GM23338 (cell line): ENCODE results near the gene STMN3.

Experiments
- CREB1 ChIP-seq: fragments of 250-450 bp; sonication (Bioruptor Pico); IDR thresholded peaks from 2 replicates; pipeline ENCODE4 v1.5.0; 2020; ENCODE audit warnings: low read depth, mild to moderate bottlenecking, moderate library complexity
- CTCF ChIP-seq, 2 experiments: fragments of 200-600 bp in 1 of 2; sonication (generic) in 1 of 2; conservative IDR thresholded peaks; 2 replicates each; pipeline versions ENCODE4 v1.5.1 to v1.6.1; 2016 to 2017; ENCODE audit warnings: antibody characterized with exemption in 2 of 2, low read depth in 2 of 2, mild to moderate bottlenecking in 2 of 2, moderate library complexity in 1 of 2
- ETS1 ChIP-seq: IDR thresholded peaks from 2 replicates; pipeline ENCODE4 v1.6.1; 2016; ENCODE audit warnings: antibody characterized with exemption
- EZH2 ChIP-seq: fragments of 200-600 bp; sonication (generic); IDR thresholded peaks from one replicate; pipeline ENCODE4 v1.8.0; 2017; ENCODE audit warnings: antibody characterized with exemption, mild to moderate bottlenecking, low read depth; ENCODE audit not compliant: unreplicated experiment
- EZH2phosphoT487 ChIP-seq: fragments of 200-600 bp; sonication (generic); IDR thresholded peaks from one replicate; pipeline ENCODE4 v1.8.1; 2018; ENCODE audit warnings: antibody characterized with exemption; ENCODE audit not compliant: unreplicated experiment
- JUNB ChIP-seq: IDR thresholded peaks from one replicate; pipeline ENCODE4 v1.6.1; 2016; ENCODE audit warnings: antibody characterized with exemption; ENCODE audit not compliant: unreplicated experiment
- NANOG ChIP-seq: IDR thresholded peaks from 2 replicates; pipeline ENCODE4 v1.6.1; 2016; ENCODE audit warnings: antibody characterized with exemption, borderline replicate concordance
- POLR2AphosphoS5 ChIP-seq: IDR thresholded peaks from 2 replicates; pipeline ENCODE4 v1.6.1; 2016; ENCODE audit warnings: antibody characterized with exemption, low read depth
- REST ChIP-seq: IDR thresholded peaks from one replicate; pipeline ENCODE4 v1.6.1; 2018; ENCODE audit warnings: antibody characterized with exemption; ENCODE audit not compliant: unreplicated experiment
- STAT1 ChIP-seq: IDR thresholded peaks from one replicate; pipeline ENCODE4 v1.6.1; 2016; ENCODE audit warnings: antibody characterized with exemption; ENCODE audit not compliant: unreplicated experiment
- ZNF114 ChIP-seq: fragments of 250-450 bp; sonication (Bioruptor Pico); IDR thresholded peaks from 2 replicates; pipeline ENCODE4 v1.5.0; 2020; ENCODE audit warnings: mild to moderate bottlenecking, moderate library complexity
- ZNF331 ChIP-seq: fragments of 250-450 bp; sonication (Bioruptor Pico); IDR thresholded peaks from 2 replicates; pipeline ENCODE4 v1.5.0; 2020; ENCODE audit warnings: low read depth, mild to moderate bottlenecking, moderate library complexity
- ZNF462 ChIP-seq: fragments of 250-450 bp; sonication (Bioruptor Pico); IDR thresholded peaks from 2 replicates; pipeline ENCODE4 v1.5.0; 2020; ENCODE audit warnings: mild to moderate bottlenecking, moderate library complexity

GRCh38 chr20:63636752-63637628 lies 16.2 kb downstream of the STMN3 start:
- no peak for TF ChIP-seq POLR2AphosphoS5
- TF ChIP-seq REST: no peak
- no peak for TF ChIP-seq EZH2phosphoT487
- no peak for TF ChIP-seq CTCF (conservative IDR thresholded peaks at IDR 0.05; ENCODE audit: low read depth in 2 of 2)
- no peak for TF ChIP-seq CREB1
- no peak for TF ChIP-seq STAT1
- TF ChIP-seq ZNF114: no peak
- no peak for TF ChIP-seq NANOG
- TF ChIP-seq EZH2: no peak
- TF ChIP-seq ETS1: no peak
- no peak for TF ChIP-seq ZNF331 (CRISPR knock-in tag)
- no peak for TF ChIP-seq JUNB
- no peak for TF ChIP-seq ZNF462
